HFF-Myc (cell line): ENCODE results near the gene TMEM9B.
A peak's percentile ranks its signal among the peaks of the same experiment; 100 is the strongest.

ENCODE experiments used
- DNase-seq: peaks from one replicate; pipeline ENCODE4 v3.0.0-alpha.2; 2011; ENCODE audit warnings: low read depth; ENCODE audit errors: extremely low read depth
- H3K4me3 ChIP-seq: replicated peaks from 2 replicates; pipeline ENCODE4 v1.5.1; 2011; ENCODE audit warnings: low read depth, mild to moderate bottlenecking, control low read depth, low read length
- CTCF ChIP-seq: IDR thresholded peaks from 2 replicates; pipeline ENCODE4 v1.5.1; 2012; ENCODE audit warnings: mild to moderate bottlenecking, low read depth, low read length, control low read depth; ENCODE audit errors: missing control alignments

TMEM9B gene

GRCh38 chr11:8971924-8972316, 7.7 kb upstream of the TMEM9B start:
- no peak for DNase-seq
- no peak for TF ChIP-seq CTCF
- no peak overlapping the region for H3K4me3 ChIP-seq

GRCh38 chr11:8971196-8971923, 7.1 kb upstream of the TMEM9B start:
- no peak for DNase-seq
- TF ChIP-seq CTCF, result no peak
- H3K4me3 ChIP-seq, result no peak overlapping the region

- DNase-seq, result no peak
- TF ChIP-seq CTCF, result no peak
- H3K4me3 ChIP-seq, result no peak overlapping the region
These were observed 2.9 kb upstream of the TMEM9B start for GRCh38 chr11:8967184-8967583.

GRCh38 chr11:8963569-8964323, 496 bp downstream of the TMEM9B start:
- no peak for TF ChIP-seq CTCF
- peak overlapping the region; percentile 83 for H3K4me3 ChIP-seq
- no peak for DNase-seq

- TF ChIP-seq CTCF, result no peak
- no peak for DNase-seq
- peak overlapping the region; percentile 83 for H3K4me3 ChIP-seq
These were observed 1.4 kb downstream of the TMEM9B start for GRCh38 chr11:8962841-8963240.

GRCh38 chr11:8961401-8961800, 2.8 kb downstream of the TMEM9B start:
- TF ChIP-seq CTCF, result no peak
- no peak overlapping the region for H3K4me3 ChIP-seq
- DNase-seq, result no peak
